SU-DHL-6 (cell line): ENCODE results near the gene CFAP65.

Experiments
- CTCF ChIP-seq: fragments of 200-600 bp; sonication (generic); IDR thresholded peaks from one replicate; pipeline ENCODE4 v1.5.1; 2017; ENCODE audit warnings: antibody characterized with exemption, mild to moderate bottlenecking, low read length, moderate library complexity; ENCODE audit not compliant: insufficient read depth, poor library complexity, severe bottlenecking
- EZH2phosphoT487 ChIP-seq: fragments of 200-600 bp; sonication (generic), shearing (Covaris generic); conservative IDR thresholded peaks from 2 replicates; pipeline ENCODE4 v1.6.1; 2018; ENCODE audit warnings: mild to moderate bottlenecking, antibody characterized with exemption, low read length, moderate library complexity, mixed read lengths

GRCh38 chr2:219041252-219041651, at the start of gene CFAP65:
- no peak for TF ChIP-seq CTCF
- TF ChIP-seq EZH2phosphoT487 = no peak
